ENCODE measurements around the gene ARHGAP21. TPM values are rescaled to one million over a fixed set of nuclear protein-coding genes. Genes with fewer than 3 reads are reported as not detected.

Gene ARHGAP21
- total RNA-seq, 1 donor from 2014 or later: 67.1 TPM

- DNase-seq (ENCODE audit: low read depth in 2 of 2): no peak
Measured at GRCh38 chr10:24542314-24543270, 181.1 kb downstream of the ARHGAP21 start.

- no peak for DNase-seq (ENCODE audit: low read depth in 2 of 2)
Measured at GRCh38 chr10:24541239-24541753, 182.4 kb downstream of the ARHGAP21 start.

GRCh38 chr10:24536636-24537035 lies 187.1 kb downstream of the ARHGAP21 start:
- DNase-seq (ENCODE audit: low read depth in 2 of 2): no peak

GRCh38 chr10:24533981-24534380 lies 189.7 kb downstream of the ARHGAP21 start:
- no peak for DNase-seq (ENCODE audit: low read depth in 2 of 2)

Other genes starting within 250 kb of the ARHGAP21 start
- gene PRTFDC1, start 228.7 kb upstream of the ARHGAP21 start, total RNA-seq: 7.7 and 9.4 TPM in 2 replicates